Measurements from ENCODE around the gene FXYD6.

FXYD6 gene

DNA sequence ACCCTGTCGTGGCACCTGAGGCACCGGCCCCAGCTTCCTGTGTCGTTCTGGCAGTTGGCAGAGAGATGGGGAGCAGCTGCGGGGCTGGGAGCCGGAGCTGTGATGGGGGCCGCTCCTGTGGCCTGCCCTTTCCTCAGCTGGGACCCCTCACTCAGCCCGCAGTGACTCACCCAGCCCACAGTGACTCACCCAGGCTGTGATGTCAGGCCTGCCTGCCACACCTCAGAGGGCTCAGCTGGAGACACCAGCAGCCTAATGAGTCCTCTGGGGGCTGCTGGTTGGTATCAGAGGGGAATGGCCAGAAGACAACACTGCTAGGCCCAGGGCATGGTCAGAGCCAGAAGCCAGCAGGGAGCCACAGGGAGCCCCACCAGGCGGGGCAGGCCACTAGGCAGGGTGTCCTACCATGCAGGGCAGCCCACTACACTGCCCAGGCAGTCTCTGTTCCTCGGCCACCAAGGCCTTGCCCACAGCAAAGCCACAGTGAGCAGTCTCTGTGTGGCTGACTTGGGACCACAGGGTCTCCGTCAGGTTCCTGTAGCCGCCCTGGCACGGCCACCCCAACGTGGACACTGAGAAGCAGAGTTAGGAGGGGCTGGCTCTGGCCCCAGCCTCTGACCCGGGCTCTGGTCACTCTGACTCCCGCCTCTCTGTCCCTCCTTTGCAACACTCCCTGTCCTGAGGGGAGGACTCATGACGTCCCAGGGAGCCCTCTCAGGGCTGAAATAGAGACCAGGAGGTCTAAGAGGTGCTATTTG is 47.7 kb downstream of the FXYD6 start:
- no peak for DNase-seq

DNA sequence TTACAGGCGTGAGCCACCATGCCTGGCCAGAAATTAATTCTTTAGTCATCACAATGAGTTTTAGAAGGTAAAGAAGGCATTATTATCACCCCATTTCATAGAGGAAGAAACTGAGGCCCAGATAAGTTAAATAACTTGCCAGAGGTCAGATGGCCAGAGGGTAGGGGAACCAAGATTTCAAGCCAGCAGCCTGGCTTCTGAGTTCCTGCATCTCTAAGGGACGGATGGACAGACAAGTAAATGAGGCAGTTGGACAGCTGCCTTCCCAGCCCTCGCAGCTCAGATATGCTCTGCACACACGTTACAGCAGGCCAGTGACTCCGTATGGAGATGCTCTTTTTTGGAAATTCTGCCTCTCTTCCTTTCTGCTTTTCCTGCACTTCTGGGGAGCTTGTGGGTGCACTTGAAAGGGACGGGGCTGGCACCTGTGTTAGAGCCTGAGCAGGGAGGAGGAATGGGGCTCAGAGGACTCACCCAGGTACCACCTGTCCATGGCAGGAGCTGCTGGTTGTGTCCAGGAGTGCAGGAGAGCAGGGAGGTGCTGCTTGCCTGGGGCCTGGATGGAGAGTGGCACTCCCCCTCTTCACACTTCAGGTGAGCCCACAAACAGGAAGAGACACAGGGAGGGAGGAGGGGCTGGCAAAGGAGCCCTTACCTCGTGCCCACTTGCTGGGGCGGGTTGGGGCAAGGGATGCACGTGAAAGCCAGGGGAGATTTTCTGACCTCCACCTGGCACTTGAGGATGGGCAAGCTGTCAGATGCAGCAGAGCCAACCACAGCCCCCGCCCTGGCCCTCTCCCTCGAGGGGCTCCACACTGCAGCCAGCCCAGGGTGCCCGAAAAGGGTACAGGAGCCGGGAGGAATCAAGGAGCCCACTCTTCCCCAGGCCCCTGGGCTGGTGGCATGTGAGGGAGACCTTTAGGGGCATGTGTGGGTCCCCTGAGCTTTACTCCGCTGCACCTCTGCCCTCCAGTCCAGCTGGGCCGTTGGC is 48.6 kb downstream of the FXYD6 start:
- no peak for DNase-seq

GRCh38 chr11:117826832-117827231 is 49.6 kb downstream of the FXYD6 start:
- no peak for DNase-seq

DNA sequence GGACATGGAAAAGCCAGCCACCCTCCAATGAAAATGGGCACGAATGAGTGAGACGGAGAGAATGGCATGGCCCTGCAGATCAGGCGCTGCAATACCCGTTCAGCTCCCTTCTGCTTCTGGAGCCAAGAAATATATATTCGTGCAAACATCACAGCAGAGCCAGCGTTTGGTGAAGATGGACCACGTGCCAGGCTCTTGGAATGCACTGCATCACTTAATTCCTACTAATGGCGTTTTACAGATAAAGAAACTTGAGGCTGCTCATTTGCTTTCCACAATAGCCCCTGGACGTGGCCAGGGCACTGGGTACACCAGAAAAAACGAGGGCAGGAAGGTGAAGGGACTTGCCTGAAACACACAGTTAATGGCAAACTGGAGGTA is 50.3 kb downstream of the FXYD6 start:
- no peak for DNase-seq

DNA sequence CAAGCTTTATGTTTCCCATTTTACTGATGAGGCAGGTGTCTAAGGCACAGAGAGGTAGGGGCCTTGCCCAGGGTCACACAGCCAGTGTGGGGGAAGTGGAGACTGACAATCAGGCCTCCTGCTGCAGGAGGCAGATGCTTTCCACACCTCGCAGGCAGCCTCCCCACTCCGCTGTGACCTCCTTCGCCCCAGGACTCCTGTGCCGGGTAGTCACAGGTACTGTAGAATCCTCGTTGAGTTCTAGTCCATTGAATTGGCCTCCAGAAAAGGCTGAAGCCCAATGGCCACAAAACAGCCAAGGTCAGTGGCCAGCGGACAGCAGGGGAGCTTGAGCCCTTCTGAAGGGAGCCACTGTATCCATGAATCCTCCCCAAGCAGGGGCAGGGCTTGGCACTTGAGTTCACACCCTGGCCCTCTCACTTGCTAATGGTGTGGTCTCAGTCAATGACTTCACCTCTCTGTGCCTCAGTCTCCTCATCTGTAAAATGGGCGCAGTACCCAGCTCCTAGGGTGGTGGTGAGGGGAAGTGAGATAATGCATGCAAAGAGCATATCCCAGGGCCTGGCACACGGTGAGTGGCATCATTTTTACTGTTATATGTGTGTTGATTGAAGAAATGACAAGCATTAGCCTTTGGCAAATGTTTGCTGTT is 50.8 kb downstream of the FXYD6 start:
- DNase-seq = no peak

- DNase-seq = peak in 1 of 2 experiments; percentile 29
Measured at GRCh38 chr11:117824571-117825537, 51.6 kb downstream of the FXYD6 start, which contains the start of gene FXYD2. TSS of gene FXYD2 (minus strand) at chr11:117824744. CDS start at chr11:117824678, 66 bp downstream.

DNA sequence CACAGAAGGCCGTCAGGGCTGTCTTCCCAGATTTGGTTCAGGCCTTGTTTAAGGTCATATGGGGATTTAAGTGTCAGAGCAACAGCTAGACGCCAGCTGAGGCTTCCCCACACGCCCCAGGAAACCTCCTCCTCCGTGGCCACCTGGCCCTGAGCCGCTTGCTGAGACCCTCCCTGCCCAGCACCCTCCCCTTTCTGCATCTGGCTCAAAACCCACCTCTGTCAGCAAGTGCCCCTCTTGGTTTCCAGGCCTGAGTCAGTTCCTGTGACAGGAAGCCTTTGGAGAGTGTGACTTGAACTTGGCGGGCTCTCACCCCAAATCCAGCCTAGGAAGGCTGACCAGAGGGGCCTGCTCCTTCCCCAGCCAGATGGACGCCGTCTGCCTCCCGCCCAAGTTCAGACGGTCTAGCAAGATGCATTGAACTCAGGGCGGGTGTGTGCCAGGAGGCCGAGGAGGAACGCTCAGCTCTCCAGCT is 52.5 kb downstream of the FXYD6 start:
- DNase-seq = peak; percentile 72 to 74

GRCh38 chr11:117823294-117823945 is 53.0 kb downstream of the FXYD6 start:
- peak; percentile 38 to 61 for DNase-seq

GRCh38 chr11:117822074-117823033 is 54.1 kb downstream of the FXYD6 start:
- peak; percentile 27 to 29 for DNase-seq

DNA sequence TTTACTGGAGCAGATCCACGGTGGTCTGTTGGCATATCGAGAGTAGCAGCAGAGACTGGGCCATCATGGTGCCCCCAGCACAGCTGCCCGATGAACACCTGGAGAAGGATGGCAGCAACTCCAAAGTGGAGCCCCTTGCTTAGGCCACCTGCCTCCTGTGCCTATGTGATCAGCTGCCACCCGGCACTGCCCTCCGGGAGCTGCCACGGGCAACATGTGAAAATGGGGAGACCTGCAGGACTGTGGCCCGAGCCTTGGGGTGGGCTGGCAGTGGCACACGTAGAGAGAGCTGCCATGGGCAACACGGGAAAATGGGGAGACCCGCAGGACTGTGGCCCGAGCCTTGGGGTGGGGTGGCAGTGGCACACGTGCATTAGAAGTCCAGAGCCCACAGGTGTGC is 55.0 kb downstream of the FXYD6 start:
- DNase-seq = no peak

- no peak for DNase-seq
Measured at GRCh38 chr11:117820516-117820915, 55.9 kb downstream of the FXYD6 start.

GRCh38 chr11:117820071-117820470 is 56.4 kb downstream of the FXYD6 start:
- no peak for DNase-seq

DNA sequence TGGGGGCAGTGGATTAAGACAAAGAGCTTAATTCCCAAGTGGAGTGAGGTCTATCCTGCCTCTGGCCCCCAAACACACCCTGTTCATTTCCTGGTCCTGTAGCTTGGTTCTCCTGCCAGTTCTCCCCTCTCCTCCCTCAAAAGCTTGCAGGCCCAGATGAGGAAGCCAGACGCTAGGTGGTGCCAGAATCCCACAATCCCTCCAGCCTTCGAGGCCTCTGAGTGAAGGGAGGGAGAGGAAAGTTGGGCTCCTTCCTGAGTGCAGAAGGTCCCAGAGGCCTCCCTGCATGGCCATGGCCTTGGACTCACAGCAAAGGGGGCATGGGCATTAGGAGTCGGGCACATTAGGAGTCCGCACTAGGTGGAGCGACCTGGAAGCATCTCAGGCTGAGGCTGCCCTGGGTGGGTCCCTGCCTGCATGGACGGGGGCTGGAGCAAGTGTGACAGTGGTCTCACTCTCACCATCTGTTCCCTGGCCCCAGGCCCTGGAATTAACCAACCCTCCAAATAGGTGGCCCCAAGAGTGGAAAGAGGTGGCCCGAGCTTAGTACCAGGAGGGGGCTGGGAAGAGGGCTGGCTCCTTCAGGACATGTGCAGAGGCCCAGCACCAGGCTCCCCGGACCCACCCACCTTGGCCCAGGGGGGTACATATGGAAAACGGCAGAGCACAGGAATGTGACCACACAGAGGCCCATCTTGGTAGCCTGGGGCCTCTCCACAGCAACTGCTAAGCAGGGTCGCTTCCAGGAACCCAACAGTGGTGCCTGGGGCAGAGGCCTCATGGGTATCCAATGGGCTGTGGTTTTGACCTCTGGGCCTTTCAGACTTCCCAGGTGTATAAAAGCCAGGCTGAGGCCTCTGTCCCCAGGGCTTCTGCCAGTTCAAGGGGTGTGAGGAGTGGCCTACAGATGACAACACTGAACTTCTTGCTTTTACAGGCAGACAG is 57.1 kb downstream of the FXYD6 start:
- peak; percentile 76 to 80 for DNase-seq

- no peak for DNase-seq
Measured at GRCh38 chr11:117818041-117818873, 58.2 kb downstream of the FXYD6 start.

DNA sequence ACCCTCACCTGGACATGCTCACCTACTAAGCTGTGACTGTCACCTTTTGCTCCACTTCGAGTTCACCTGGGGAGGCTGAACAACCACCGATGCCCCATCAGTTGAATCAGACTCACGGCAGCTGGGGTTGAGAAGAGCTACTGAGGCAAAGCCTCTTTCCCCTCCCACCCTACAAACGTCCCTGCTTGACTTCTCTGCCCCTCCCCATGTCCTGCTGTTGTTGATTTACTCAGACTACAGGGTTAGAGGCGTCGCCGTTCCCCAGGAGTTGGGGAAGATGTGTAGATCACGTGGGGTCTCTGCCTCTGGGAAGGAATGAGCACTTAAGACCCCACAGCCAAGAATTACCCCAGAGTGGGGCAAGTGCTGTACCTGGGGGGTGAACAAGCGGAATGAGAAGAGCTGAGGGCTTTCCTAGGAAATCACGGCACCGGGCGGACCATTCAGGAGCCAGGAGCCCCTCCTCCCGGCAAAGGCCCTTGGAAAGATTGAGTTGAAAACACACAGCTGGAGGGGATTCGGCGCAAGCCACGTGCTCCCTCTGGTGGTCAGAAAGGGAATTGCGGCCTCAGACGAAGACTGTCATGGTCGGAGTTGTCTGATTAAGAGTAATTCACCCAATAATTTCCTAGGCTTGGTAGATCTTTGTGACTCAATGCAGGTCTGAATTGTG is 59.0 kb downstream of the FXYD6 start:
- DNase-seq = peak; percentile 72 to 76

DNA sequence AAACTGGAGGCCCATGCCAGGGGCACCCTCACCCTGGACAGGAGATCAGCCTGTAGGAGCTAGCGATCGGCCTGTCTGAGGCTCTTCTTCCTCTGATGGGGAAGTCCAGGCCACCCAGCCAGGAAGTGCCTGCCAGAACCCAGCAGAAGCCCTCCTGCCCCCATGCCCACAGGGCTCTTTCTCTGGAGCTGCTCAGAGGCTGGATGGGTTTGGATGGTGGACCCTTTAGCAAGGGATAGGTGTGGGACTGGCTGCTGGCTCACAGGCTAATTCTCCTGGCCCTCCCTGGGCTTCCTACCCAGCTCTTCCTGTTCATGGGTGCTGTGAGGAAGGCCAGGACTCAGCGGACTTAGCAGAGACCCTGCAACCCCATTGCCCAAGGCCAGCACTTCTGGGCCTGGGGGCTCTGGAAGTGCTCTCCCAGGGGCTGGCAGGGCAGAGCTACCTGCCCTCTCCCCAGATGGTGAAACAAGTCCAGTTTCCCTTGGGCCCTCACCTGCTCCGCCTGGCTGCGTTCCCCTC is 59.6 kb downstream of the FXYD6 start:
- no peak for DNase-seq

- no peak for DNase-seq
Measured at GRCh38 chr11:117816151-117816741, 60.2 kb downstream of the FXYD6 start.
